ENCODE data around the gene B4GALT6. TPM values are rescaled to one million over a fixed set of nuclear protein-coding genes. Genes with fewer than 3 reads are reported as not detected.

Gene B4GALT6
- total RNA-seq, 1 donor from 2014 or later, result 28.7 TPM

- Histone ChIP-seq H3K4me3 (ENCODE audit: low read depth, low read length) (no peak overlapping the region), H3K27me3 (ENCODE audit: control insufficient read depth, insufficient read depth, low read length) (no peaks in the 10 kb centered on the region), H3K36me3 (ENCODE audit: control insufficient read depth, insufficient read depth, low read length) (no peaks in the 10 kb centered on the region)
- no peak for DNase-seq (ENCODE audit: low read depth)
- no peak for TF ChIP-seq CTCF (IDR thresholded peaks at IDR 0.05; ENCODE audit: insufficient read depth, low read length, poor library complexity, severe bottlenecking)
Measured at GRCh38 chr18:31614044-31614443, 70.3 kb downstream of the B4GALT6 start.

- Histone ChIP-seq H3K36me3 (ENCODE audit: control insufficient read depth, insufficient read depth, low read length) (no peaks in the 10 kb centered on the region), H3K27me3 (ENCODE audit: control insufficient read depth, insufficient read depth, low read length) (no peaks in the 10 kb centered on the region), H3K4me3 (ENCODE audit: low read depth, low read length) (no peak overlapping the region)
- no peak for TF ChIP-seq CTCF (IDR thresholded peaks at IDR 0.05; ENCODE audit: insufficient read depth, low read length, poor library complexity, severe bottlenecking)
- DNase-seq (ENCODE audit: low read depth), result no peak
Measured at GRCh38 chr18:31612124-31612523, 72.3 kb downstream of the B4GALT6 start.

GRCh38 chr18:31611511-31611910 is 72.9 kb downstream of the B4GALT6 start:
- no peak for DNase-seq (ENCODE audit: low read depth)
- Histone ChIP-seq H3K4me3 (ENCODE audit: low read depth, low read length) (no peak overlapping the region), H3K27me3 (ENCODE audit: control insufficient read depth, insufficient read depth, low read length) (no peaks in the 10 kb centered on the region), H3K36me3 (ENCODE audit: control insufficient read depth, insufficient read depth, low read length) (no peaks in the 10 kb centered on the region)
- no peak for TF ChIP-seq CTCF (IDR thresholded peaks at IDR 0.05; ENCODE audit: insufficient read depth, low read length, poor library complexity, severe bottlenecking)

- Histone ChIP-seq H3K36me3 (ENCODE audit: control insufficient read depth, insufficient read depth, low read length) (no peaks in the 10 kb centered on the region), H3K27me3 (ENCODE audit: control insufficient read depth, insufficient read depth, low read length) (no peaks in the 10 kb centered on the region), H3K4me3 (ENCODE audit: low read depth, low read length) (no peak overlapping the region)
- DNase-seq (ENCODE audit: low read depth), result no peak
- TF ChIP-seq CTCF (IDR thresholded peaks at IDR 0.05; ENCODE audit: insufficient read depth, low read length, poor library complexity, severe bottlenecking), result peak; percentile 32
Measured at GRCh38 chr18:31610286-31611205, 73.8 kb downstream of the B4GALT6 start.

GRCh38 chr18:31609886-31610285 is 74.5 kb downstream of the B4GALT6 start:
- TF ChIP-seq CTCF (IDR thresholded peaks at IDR 0.05; ENCODE audit: insufficient read depth, low read length, poor library complexity, severe bottlenecking), result no peak
- Histone ChIP-seq H3K4me3 (ENCODE audit: low read depth, low read length) (no peak overlapping the region), H3K27me3 (ENCODE audit: control insufficient read depth, insufficient read depth, low read length) (no peaks in the 10 kb centered on the region), H3K36me3 (ENCODE audit: control insufficient read depth, insufficient read depth, low read length) (no peaks in the 10 kb centered on the region)
- no peak for DNase-seq (ENCODE audit: low read depth)

Data from kidney epithelial cell (primary cell).